Activated CD8-positive, alpha-beta memory T cell treated with anti-CD3 and anti-CD28 coated beads for 4 hours (primary cell): ENCODE results near the gene KCNMA1.

Experiments used
- DNase-seq, 2 donors: peaks; one replicate each; pipeline ENCODE4 v3.0.0-alpha.2; 2020; ENCODE audit warnings: low read depth in 2 of 2

The KCNMA1 gene

GRCh38 chr10:77043420-77043763, 594.2 kb downstream of the KCNMA1 start:
- no peak for DNase-seq

GRCh38 chr10:77042706-77043419, 594.7 kb downstream of the KCNMA1 start:
- DNase-seq = no peak

GRCh38 chr10:77041636-77042258, 595.9 kb downstream of the KCNMA1 start:
- DNase-seq = no peak

GRCh38 chr10:77038407-77038806, 599.2 kb downstream of the KCNMA1 start:
- DNase-seq = no peak

GRCh38 chr10:77037735-77038403, 599.7 kb downstream of the KCNMA1 start:
- no peak for DNase-seq

GRCh38 chr10:77036993-77037734, 600.4 kb downstream of the KCNMA1 start:
- no peak for DNase-seq

- no peak for DNase-seq
These were observed 601.3 kb downstream of the KCNMA1 start for GRCh38 chr10:77036276-77036675.

GRCh38 chr10:77034795-77035194, 602.8 kb downstream of the KCNMA1 start:
- DNase-seq = no peak

- DNase-seq = no peak
These were observed 603.4 kb downstream of the KCNMA1 start for GRCh38 chr10:77034240-77034639.

- DNase-seq = no peak
These were observed 605.4 kb downstream of the KCNMA1 start for GRCh38 chr10:77032188-77032570.

- no peak for DNase-seq
These were observed 605.9 kb downstream of the KCNMA1 start for GRCh38 chr10:77031531-77032187.

- no peak for DNase-seq
These were observed 606.6 kb downstream of the KCNMA1 start for GRCh38 chr10:77030974-77031373.

- no peak for DNase-seq
These were observed 607.6 kb downstream of the KCNMA1 start for GRCh38 chr10:77029777-77030717.

- DNase-seq = no peak
These were observed 609.6 kb downstream of the KCNMA1 start for GRCh38 chr10:77028042-77028441.

GRCh38 chr10:77027576-77027975, 610.0 kb downstream of the KCNMA1 start:
- DNase-seq = no peak

- no peak for DNase-seq
These were observed 610.5 kb downstream of the KCNMA1 start for GRCh38 chr10:77027141-77027540.

GRCh38 chr10:77026148-77026547, 611.5 kb downstream of the KCNMA1 start:
- no peak for DNase-seq

- no peak for DNase-seq
These were observed 613.1 kb downstream of the KCNMA1 start for GRCh38 chr10:77024461-77024860.

- DNase-seq = no peak
These were observed 614.2 kb downstream of the KCNMA1 start for GRCh38 chr10:77023396-77023795.

GRCh38 chr10:77022671-77023070, 614.9 kb downstream of the KCNMA1 start:
- no peak for DNase-seq

GRCh38 chr10:77021966-77022490, 615.6 kb downstream of the KCNMA1 start:
- DNase-seq = no peak
